SKM-1 (cell line): ENCODE data around the gene CCDC7.
"Not testable (repeated sequence)": the region's sequence is repeated elsewhere in the genome, so short reads cannot be mapped to it uniquely, and the experiment has no call there.

Experiments
- DNase-seq: peaks from one replicate; lab custom pipeline; 2025; ENCODE audit not compliant: unreplicated experiment; lab: John Stamatoyannopoulos, UW

CCDC7 gene

GRCh38 chr10:32445740-32446535 lies at the start of gene CCDC7:
CCDC7 (plus strand) TSS chr10:32446140; CDS start chr10:32451643, 5,503 bp downstream.
- DNase-seq, result peak; percentile 11

- DNase-seq, result not testable (repeated sequence)
These were observed 48.8 kb upstream of the CCDC7 start for GRCh38 chr10:32397163-32397562.

- not testable (repeated sequence) for DNase-seq
These were observed 46.2 kb upstream of the CCDC7 start for GRCh38 chr10:32399720-32400119.

- no peak for DNase-seq
These were observed 45.0 kb upstream of the CCDC7 start for GRCh38 chr10:32400961-32401360.

GRCh38 chr10:32402499-32402898 lies 43.4 kb upstream of the CCDC7 start:
- no peak for DNase-seq

DNA sequence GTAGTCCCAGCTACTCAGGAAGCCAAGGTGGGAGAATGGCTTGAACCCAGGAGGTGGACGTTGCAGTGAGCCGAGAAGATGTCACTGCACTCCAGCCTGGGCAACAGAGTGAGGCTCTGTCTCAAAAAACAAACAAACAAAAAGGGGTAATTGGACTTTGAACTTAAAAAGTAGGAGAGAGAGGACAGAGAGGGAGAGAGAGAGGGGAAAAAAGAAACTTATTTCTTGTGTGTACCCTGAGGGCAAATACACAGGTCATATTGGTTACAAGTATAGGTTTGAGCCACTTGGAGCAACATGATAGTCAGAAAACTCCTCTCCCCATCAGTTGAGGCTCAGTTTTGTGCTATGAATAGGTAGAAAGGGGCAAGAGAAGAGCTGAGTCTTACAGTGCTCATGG lies 42.8 kb upstream of the CCDC7 start:
- DNase-seq, result no peak

DNA sequence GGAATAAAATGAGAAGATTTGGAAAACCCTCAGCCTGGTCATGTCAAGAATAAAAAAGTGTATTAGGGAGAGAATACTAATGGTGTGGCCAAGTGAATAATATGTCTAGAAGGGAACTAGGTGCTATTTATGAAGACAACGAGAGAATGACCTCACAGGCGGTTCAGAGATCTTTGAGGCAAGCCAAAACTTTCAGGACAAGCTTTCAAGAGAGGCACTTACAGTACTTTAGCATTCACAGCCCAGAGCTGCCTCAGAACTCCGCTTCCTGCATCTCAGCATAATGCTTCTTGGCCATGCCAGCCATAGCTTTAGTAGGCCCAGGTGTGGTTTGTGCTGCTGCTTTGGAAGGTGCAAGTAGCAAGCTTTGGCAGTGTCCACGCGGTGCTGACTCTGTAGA lies 37.2 kb upstream of the CCDC7 start:
- DNase-seq, result no peak

DNA sequence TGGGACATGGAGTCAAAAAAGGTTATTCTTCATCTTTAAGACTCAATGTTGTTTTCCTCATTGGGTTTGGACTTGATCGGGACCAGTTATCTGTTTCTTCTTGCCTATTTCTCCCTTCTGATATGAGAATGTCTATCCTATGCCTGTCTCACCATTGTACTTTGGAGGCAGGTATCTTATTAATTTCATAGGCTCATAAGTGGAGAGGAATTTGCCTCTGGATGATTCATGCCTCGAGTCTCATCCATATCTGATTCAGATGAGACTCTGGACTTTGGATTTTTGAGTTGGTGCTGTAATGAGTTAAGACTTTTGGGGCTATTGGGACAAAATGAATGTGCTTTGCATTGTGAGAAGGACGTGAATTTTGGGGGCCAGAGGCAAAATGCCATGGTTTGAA lies 36.2 kb upstream of the CCDC7 start:
- no peak for DNase-seq

DNA sequence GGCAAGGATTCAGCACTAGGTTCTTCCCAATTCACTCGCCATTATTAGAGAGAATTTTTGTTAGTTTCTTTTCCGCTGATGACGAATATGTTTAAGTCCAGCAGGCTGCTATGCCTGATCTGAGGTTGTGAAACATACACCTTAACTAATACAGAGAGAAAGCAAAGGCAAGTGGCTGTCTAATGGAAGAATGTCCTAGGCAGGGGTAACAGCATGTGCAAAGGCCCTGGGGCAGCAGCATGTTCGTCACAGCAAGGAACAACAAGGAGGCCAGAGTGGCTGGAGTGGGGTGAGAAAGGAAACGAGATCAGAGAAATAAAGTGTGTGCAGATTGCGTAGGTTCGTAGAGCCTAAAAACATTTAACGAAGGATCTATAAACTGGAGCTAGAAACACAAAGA lies 35.4 kb upstream of the CCDC7 start:
- DNase-seq, result no peak

DNA sequence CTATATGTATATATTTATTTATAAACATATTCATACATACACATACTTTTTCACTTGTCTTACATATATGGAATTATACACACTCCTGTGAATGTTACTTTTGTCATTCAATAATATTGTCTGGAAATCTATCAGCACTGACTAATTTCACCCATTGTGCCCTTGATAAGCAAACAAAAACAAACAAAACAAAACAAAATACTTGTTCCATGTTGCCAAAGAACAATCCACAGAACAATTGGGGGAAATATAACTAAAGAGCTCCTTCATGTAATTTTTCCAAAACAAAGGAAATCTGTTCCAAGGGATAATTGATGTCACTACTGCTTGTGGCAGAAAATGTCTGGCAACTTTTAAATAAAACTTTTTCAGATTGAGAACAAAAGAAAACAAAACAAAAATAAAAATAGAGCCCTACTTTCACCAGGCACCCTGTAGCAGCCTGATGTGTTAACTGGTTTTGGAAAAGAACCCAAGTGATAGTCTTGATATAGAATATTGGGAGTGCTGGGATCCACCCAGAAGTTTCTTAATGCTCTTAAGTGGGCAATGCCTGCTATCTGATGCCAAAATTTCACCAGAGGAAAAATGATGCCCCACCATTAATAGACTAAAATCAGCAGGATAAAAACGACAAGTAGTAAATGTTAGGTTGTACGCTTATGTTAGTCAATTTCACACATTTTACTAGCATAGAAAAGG lies 34.0 kb upstream of the CCDC7 start:
- DNase-seq, result no peak

- no peak for DNase-seq
These were observed 33.5 kb upstream of the CCDC7 start for GRCh38 chr10:32412499-32412853.

GRCh38 chr10:32413513-32413912 lies 32.4 kb upstream of the CCDC7 start:
- no peak for DNase-seq

- no peak for DNase-seq
These were observed 30.6 kb upstream of the CCDC7 start for GRCh38 chr10:32415361-32415760.

- no peak for DNase-seq
These were observed 27.9 kb upstream of the CCDC7 start for GRCh38 chr10:32417911-32418547.

DNA sequence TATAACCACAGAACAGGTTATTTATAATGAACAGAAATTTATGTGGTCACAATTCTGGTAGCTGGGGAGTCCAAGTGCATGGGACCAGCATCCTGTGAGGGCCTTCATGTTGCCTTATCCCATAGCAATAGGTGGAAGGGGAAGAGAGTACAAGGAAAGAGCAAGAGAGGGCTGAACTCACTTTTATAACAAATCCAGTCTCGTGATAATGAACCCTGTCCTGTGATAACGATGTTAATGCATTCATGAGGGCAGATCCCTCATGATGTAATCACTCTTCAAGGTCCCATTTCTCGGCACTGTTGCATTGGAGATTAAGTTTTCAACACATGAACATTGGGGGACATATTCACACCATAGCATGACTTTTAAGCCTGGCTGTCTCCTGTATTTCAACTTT lies 27.4 kb upstream of the CCDC7 start:
- DNase-seq, result no peak

GRCh38 chr10:32419615-32420014 lies 26.3 kb upstream of the CCDC7 start:
- DNase-seq, result no peak

DNA sequence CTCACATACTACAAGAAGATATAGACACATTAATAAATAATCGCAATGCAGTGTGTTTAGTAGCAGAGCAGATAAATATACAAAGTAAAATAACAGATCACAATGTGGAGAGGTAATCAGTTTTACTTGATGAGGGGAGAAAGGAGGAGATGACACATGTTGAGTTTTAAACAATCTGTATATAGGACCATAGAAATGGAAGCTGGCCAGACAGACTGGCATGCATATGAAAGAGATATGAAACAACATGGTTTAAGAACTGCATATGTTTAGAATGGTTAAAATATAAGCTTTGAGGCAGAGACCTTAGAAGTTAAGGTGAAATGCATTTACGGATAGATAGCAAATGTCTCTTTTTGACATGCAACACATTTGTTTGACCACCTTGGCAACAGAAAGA lies 19.8 kb upstream of the CCDC7 start:
- no peak for DNase-seq

- no peak for DNase-seq
These were observed 12.4 kb upstream of the CCDC7 start for GRCh38 chr10:32433542-32433941.

DNA sequence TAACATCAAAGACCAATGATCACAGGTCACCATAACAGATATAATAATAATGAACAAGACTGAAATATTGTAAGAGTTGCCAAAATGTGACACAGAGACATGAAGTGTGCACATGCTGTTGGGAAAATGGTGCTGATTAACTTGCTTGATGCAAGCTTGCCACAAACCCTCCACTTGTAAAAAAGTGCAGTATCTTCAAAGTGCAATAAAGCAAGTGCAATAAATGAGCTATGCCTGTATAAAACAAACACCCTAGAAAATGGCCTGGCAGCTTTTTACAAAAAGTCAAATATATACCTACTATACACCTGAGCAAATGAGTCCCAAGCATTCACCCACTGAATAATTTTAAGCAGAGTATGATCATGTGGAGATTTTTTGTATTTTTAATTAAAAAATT lies 9.7 kb upstream of the CCDC7 start:
- no peak for DNase-seq

- no peak for DNase-seq
These were observed 8.6 kb upstream of the CCDC7 start for GRCh38 chr10:32437334-32437733.

DNA sequence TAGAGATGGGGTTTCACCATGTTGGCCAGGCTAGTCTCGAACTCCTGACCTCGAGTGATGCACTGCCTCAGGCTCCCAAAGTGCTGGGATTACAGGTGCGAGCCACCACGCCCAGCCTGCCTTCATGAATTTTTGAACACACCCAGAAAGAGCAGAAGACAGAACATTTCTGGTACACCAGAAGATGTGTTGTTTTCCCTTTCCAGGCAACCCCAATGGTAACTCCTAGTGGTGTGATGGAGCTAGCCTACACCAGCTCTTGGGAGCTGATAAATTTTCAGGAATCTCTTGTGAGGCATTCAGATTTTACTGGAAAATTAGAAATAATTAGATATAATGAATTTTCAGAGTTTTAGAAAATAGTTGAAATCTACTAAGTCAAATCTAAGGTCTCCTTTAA lies 904 bp upstream of the CCDC7 start:
- no peak for DNase-seq
